DOHH2 (cell line): ENCODE measurements around the gene DDR2.

Source experiments
- EZH2phosphoT487 ChIP-seq: fragments of 200-600 bp; sonication (generic); IDR thresholded peaks from 2 replicates; pipeline ENCODE4 v1.6.1; 2017; ENCODE audit warnings: borderline replicate concordance, mild to moderate bottlenecking, antibody characterized with exemption, low read length, moderate library complexity, mixed read lengths
- TF ChIP-seq, protein P1 (sequence below): fragments of 200-600 bp; sonication (generic); IDR thresholded peaks from one replicate; pipeline ENCODE4 v1.5.1; 2014; ENCODE audit warnings: antibody characterized with exemption, mild to moderate bottlenecking, low read depth, low read length; ENCODE audit not compliant: poor library complexity, severe bottlenecking

DNA sequence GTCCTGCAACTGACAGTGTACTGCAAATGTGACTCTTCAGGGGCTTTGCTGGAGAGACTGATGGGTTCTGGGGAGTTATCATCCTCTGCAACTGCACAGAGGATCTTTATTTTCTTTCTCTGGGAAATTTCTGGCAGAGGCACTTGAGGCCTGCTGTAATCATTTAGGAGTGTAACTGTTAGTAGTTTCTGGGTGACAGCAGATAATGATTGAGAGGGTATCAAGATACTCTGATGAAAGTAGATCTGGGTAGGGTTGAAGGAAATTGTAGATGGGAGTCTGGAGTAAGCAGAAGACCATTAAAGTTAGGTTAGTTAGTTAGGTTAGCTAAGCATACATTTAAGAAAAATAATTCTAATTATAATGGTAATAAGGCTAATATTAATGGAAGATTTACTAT lies 11.0 kb upstream of the DDR2 start:
- TF ChIP-seq, protein P1, sequence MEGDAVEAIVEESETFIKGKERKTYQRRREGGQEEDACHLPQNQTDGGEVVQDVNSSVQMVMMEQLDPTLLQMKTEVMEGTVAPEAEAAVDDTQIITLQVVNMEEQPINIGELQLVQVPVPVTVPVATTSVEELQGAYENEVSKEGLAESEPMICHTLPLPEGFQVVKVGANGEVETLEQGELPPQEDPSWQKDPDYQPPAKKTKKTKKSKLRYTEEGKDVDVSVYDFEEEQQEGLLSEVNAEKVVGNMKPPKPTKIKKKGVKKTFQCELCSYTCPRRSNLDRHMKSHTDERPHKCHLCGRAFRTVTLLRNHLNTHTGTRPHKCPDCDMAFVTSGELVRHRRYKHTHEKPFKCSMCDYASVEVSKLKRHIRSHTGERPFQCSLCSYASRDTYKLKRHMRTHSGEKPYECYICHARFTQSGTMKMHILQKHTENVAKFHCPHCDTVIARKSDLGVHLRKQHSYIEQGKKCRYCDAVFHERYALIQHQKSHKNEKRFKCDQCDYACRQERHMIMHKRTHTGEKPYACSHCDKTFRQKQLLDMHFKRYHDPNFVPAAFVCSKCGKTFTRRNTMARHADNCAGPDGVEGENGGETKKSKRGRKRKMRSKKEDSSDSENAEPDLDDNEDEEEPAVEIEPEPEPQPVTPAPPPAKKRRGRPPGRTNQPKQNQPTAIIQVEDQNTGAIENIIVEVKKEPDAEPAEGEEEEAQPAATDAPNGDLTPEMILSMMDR, result no peak
- no peak for TF ChIP-seq EZH2phosphoT487
